MG63 (cell line): ENCODE results near the gene KRTAP9-2. TPM values are rescaled to one million over a fixed set of nuclear protein-coding genes. Genes with fewer than 3 reads are reported as not detected.
A peak's percentile ranks its signal among the peaks of the same experiment; 100 is the strongest.
"Not testable (repeated sequence)": the region's sequence is repeated elsewhere in the genome, so short reads cannot be mapped to it uniquely, and the experiment has no call there.

Source experiments
- DNase-seq: peaks from one replicate; pipeline ENCODE4 v3.0.0-alpha.2; 2020
- H3K27me3 ChIP-seq: fragments of 250-450 bp; sonication (Bioruptor Pico); 2 replicates; pipeline ENCODE4 v1.5.1; 2020; ENCODE audit warnings: mild to moderate bottlenecking, moderate library complexity
- H3K36me3 ChIP-seq: fragments of 250-450 bp; sonication (Bioruptor Pico); 2 replicates; pipeline ENCODE4 v1.5.1; 2020; ENCODE audit warnings: mild to moderate bottlenecking, moderate library complexity
- H3K4me3 ChIP-seq: fragments of 250-450 bp; sonication (Bioruptor Pico); 2 replicates; pipeline ENCODE4 v1.5.1; 2020; ENCODE audit warnings: mild to moderate bottlenecking, moderate library complexity
- H3K9me3 ChIP-seq: fragments of 250-450 bp; sonication (Bioruptor Pico); 2 replicates; pipeline ENCODE4 v1.5.1; 2020; ENCODE audit warnings: mild to moderate bottlenecking, moderate library complexity
- total RNA-seq: library from RNA; depleted of rRNA; stranded (reverse); fragments of >200 nt; shearing (Covaris generic); gene quantifications from 2 replicates; pipeline ENCODE4 v1.2.3, GENCODE V29; 2014; ENCODE audit warnings: low replicate concordance; rRNA removed

KRTAP9-2 gene
- not detected in 2 replicates for total RNA-seq

DNA sequence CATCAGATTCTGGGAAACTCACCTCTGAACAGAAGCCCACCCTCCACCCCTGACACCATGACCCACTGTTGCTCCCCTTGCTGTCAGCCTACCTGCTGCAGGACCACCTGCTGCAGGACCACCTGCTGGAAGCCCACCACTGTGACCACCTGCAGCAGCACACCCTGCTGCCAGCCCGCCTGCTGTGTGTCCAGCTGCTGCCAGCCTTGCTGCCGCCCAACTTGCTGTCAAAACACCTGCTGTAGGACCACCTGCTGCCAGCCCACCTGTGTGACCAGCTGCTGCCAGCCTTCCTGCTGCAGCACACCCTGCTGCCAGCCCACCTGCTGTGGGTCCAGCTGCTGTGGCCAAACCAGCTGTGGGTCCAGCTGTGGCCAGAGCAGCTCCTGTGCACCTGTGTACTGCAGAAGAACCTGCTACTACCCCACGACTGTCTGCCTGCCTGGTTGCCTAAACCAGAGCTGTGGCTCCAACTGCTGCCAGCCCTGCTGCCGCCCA lies at the start of gene KRTAP9-2:
TSS of gene KRTAP9-2 (plus strand) at position 51 of the 498 bp plus-strand sequence. CDS start at position 58, 7 bp downstream.
- not testable (repeated sequence) for DNase-seq, H3K4me3 ChIP-seq, H3K36me3 ChIP-seq, H3K9me3 ChIP-seq, H3K27me3 ChIP-seq

DNA sequence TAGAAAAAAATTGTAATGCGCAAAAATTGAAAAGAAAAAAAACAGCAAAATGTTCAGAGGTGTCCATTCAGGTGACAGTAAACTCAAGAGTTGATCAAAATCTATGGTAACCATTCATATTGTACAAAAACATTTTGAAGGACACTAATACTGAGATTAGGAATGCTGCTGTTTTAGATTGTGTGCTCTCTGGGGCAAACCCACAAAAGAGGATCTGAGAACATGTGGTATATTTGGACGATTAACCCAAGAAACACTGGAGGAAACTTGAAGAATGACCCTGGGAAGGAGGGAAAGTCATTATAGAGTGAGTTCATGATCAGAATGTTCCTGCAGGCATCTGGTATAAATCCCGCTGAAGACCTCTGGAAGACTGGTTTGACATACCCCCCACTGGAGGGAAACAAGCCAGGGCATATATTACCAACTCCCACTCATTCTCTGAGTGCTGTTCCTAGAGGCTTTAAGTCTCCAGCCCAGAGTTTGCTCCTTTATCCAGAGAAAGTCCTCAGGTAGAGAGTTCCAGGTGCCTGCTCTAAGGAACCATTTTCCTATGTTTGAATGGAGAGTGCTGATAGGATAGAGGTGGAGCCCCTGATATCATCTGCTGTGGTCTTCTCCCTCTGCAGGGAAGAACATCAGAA lies 49.6 kb upstream of the KRTAP9-2 start:
- no peaks in the 10 kb centered on the region for H3K27me3 ChIP-seq
- H3K36me3 ChIP-seq, result no peaks in the 10 kb centered on the region
- DNase-seq, result no peak
- H3K4me3 ChIP-seq, result no peak overlapping the region
- no peaks in the 10 kb centered on the region; the same call in 1 of the 2 replicates for H3K9me3 ChIP-seq

DNA sequence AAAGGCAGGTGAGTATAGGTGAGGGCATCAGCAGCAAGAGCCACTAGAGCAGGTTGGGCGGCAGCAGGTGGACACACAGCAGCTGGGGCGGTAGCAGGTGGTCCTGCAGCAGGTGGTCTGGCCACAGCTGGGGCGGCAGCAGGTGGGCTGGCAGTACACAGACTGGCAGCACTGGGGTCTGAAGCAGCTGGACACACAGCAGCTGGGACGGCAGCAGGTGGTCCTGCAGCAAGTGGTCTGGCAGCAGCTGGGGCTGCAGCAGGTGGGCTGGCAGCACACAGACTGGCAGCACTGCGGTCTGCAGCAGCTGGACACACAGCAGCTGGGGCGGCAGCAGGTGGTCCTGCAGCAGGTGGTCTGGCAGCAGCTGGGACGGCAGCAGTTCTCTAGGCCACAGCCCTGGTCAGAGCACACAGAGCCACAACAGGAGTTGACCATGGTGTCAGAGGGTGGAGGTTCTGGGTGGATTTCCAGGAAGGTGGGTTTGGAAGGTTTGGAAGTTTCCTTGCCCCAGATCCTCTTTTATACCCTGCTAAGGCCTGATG lies 48.6 kb upstream of the KRTAP9-2 start, which contains the start of gene KRTAP4-2:
TSS of gene KRTAP4-2 (minus strand) at position 495 of the 545 bp plus-strand sequence. CDS start at position 438, 57 bp downstream.
- Histone ChIP-seq H3K4me3 (no peak within 1 kb of the TSS), H3K36me3 (no peaks in the 10 kb centered on the region), H3K27me3 (no peaks in the 10 kb centered on the region), H3K9me3 (no peaks in the 10 kb centered on the region; the same call in 1 of the 2 replicates)
- no peak for DNase-seq

GRCh38 chr17:41178341-41178740 lies 48.1 kb upstream of the KRTAP9-2 start:
- no peak overlapping the region for H3K4me3 ChIP-seq
- no peaks in the 10 kb centered on the region; the same call in 1 of the 2 replicates for H3K9me3 ChIP-seq
- H3K27me3 ChIP-seq, result no peaks in the 10 kb centered on the region
- H3K36me3 ChIP-seq, result no peaks in the 10 kb centered on the region
- DNase-seq, result peak; percentile 40

DNA sequence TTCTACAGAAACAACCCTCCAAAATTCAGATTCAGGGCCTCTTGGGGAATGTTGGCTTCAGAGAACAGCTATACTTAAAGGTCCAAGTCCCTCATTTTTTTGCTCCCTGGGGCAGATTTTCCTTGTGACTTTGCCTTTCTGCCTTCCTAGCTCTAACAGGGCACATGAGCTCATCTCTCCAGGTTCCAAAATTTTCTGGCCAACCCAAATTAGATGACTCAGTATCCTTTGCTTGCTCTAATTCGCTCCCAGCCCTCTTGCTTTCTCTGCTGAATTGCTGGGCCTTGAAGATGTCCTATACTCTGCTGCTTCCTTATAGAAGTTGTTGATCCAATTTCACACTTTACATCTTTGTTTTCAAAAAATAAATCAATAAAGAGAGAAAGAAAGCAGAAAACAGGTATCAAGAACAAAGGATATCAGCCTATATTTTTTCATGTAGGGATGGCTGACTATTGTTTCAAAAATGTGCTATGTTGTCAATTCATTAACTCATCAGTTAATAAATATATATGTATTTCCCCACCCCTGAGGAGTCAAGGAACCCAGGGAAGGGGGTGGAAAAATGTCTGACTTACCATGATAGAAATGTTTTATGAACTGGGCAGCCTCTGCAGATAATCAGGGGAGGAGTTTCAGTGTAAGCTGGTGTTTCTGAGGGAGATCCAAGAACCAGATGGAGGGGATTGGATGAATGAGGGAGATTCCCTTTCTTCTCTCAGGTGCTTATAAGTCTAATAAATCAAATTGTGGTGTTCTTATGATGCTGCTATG lies 47.4 kb upstream of the KRTAP9-2 start:
- Histone ChIP-seq H3K27me3 (no peaks in the 10 kb centered on the region), H3K9me3 (no peaks in the 10 kb centered on the region; the same call in 1 of the 2 replicates), H3K36me3 (no peaks in the 10 kb centered on the region), H3K4me3 (no peak overlapping the region)
- DNase-seq, result peak; percentile 75

DNA sequence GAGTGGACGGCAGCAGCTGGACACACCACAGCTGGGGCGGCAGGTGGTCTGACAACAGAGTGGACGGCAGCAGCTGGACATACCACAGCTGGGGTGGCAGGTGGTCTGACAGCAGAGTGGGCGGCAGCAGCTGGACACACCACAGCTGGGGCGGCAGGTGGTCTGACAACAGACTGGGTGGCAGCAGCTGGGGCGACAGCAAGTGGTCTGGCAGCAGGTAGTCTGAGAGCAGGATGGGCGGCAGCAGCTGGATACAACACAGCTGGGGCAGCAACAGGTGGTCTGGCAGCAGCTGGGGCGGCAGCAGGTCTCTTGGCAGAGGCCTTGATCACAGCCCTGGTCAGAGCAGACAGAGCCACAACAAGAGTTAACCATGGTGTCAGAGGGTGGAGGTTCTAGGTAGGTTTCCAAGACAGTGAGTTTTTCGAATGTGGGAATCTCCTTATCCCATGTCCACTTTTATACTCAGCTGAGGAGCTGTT lies 41.9 kb upstream of the KRTAP9-2 start, which contains the start of gene KRTAP4-1:
TSS of gene KRTAP4-1 (minus strand) at position 432 of the 482 bp plus-strand sequence. CDS start at position 375, 57 bp downstream.
- Histone ChIP-seq H3K36me3 (no peaks in the 10 kb centered on the region), H3K27me3 (no peaks in the 10 kb centered on the region), H3K9me3 (no peaks in the 10 kb centered on the region), H3K4me3 (no peak within 1 kb of the TSS)
- no peak for DNase-seq

DNA sequence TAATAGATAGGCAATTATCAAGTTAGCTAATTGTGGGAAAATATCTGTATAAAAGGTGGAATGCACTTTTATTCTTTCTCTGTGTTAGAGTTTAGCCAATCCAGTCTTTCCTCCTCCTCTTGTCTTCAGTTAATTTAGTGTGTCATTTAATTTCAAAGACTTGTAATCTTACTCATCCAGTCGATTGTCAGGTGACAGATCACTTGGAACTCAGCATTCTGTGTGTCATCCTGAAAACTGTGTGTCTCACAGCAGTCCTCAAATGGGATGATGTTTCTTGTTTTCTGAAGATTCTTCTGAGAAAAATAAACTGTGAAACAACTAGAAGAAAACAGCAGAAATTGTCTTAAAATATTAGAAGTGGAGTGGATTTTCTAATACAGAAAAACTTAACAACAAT lies 41.4 kb upstream of the KRTAP9-2 start:
- no peaks in the 10 kb centered on the region for H3K9me3 ChIP-seq
- DNase-seq, result no peak
- H3K36me3 ChIP-seq, result no peaks in the 10 kb centered on the region
- H3K4me3 ChIP-seq, result no peak overlapping the region
- no peaks in the 10 kb centered on the region for H3K27me3 ChIP-seq

GRCh38 chr17:41186872-41187271 lies 39.6 kb upstream of the KRTAP9-2 start:
- DNase-seq, result no peak
- Histone ChIP-seq H3K27me3 (no peaks in the 10 kb centered on the region), H3K9me3 (no peaks in the 10 kb centered on the region), H3K36me3 (no peaks in the 10 kb centered on the region), H3K4me3 (no peak overlapping the region)

GRCh38 chr17:41189837-41190318 lies 36.6 kb upstream of the KRTAP9-2 start, which contains the start of gene KRTAP9-1:
Gene KRTAP9-1, plus strand, starts transcription at chr17:41189887. Its CDS starts 0 bp downstream, at chr17:41189887.
- not testable (repeated sequence) for H3K36me3 ChIP-seq, H3K27me3 ChIP-seq, H3K9me3 ChIP-seq

GRCh38 chr17:41190328-41190727 lies 36.1 kb upstream of the KRTAP9-2 start:
- no peaks in the 10 kb centered on the region for H3K36me3 ChIP-seq
- H3K4me3 ChIP-seq, result no peak overlapping the region
- DNase-seq, result no peak
- no peaks in the 10 kb centered on the region for H3K27me3 ChIP-seq
- H3K9me3 ChIP-seq, result no peaks in the 10 kb centered on the region

More at GRCh38 chr17:41189837-41190318, 36.6 kb upstream of the KRTAP9-2 start, which contains the start of gene KRTAP9-1:
- H3K4me3 ChIP-seq, DNase-seq: not testable (repeated sequence)

DNA sequence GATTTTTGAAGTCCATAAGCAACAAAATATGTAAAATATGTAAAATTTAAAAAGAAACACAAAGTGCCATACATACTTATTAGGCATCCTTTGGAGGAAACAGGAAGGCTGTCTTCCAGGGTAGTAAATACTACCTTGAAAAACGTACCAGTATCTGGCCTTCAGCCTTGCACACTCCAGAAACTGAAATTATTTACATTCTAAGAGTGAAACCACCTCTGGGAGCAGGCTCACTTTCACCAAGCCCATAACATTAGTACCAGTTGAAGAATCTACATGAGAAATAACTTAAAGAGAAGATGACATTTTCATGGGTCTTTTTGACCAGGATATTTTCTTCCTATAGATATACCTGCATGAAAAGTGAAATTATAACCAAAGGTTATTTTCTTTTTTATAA lies 30.4 kb upstream of the KRTAP9-2 start:
- Histone ChIP-seq H3K27me3 (no peaks in the 10 kb centered on the region), H3K9me3 (peaks cover 3% of the 10 kb centered on the region), H3K4me3 (no peak overlapping the region), H3K36me3 (no peaks in the 10 kb centered on the region)
- DNase-seq, result no peak

GRCh38 chr17:41199421-41200078 lies 26.9 kb upstream of the KRTAP9-2 start:
- H3K36me3 ChIP-seq, result no peaks in the 10 kb centered on the region
- H3K9me3 ChIP-seq, result peaks cover 3% of the 10 kb centered on the region
- no peak for DNase-seq
- no peaks in the 10 kb centered on the region for H3K27me3 ChIP-seq
- H3K4me3 ChIP-seq, result no peak overlapping the region

- Histone ChIP-seq H3K9me3 (peaks cover 4% of the 10 kb centered on the region; the same call in 1 of the 2 replicates), H3K27me3 (no peaks in the 10 kb centered on the region), H3K36me3 (no peaks in the 10 kb centered on the region), H3K4me3 (no peak overlapping the region)
- no peak for DNase-seq
Observed at GRCh38 chr17:41211845-41212466, 14.5 kb upstream of the KRTAP9-2 start.

- Histone ChIP-seq H3K9me3 (peaks cover 3% of the 10 kb centered on the region; the same call in 1 of the 2 replicates), H3K27me3 (no peaks in the 10 kb centered on the region), H3K36me3 (no peaks in the 10 kb centered on the region), H3K4me3 (no peak overlapping the region)
- peak; percentile 69 for DNase-seq
Observed at GRCh38 chr17:41212524-41213169, 13.8 kb upstream of the KRTAP9-2 start.

- no peak for DNase-seq
- Histone ChIP-seq H3K36me3 (no peaks in the 10 kb centered on the region), H3K27me3 (no peaks in the 10 kb centered on the region), H3K9me3 (peaks cover 6% of the 10 kb centered on the region; the same call in 1 of the 2 replicates), H3K4me3 (no peak overlapping the region)
Observed at GRCh38 chr17:41215681-41216080, 10.8 kb upstream of the KRTAP9-2 start.
